GM18868 (cell line): ENCODE data around the gene CCNDBP1.
"Not testable (repeated sequence)": the region's sequence is repeated elsewhere in the genome, so short reads cannot be mapped to it uniquely, and the experiment has no call there.

Experiments used
- ATAC-seq: cut with Tn5 transposase; IDR thresholded peaks from one replicate; pipeline ENCODE4 v1.9.1; 2021; ENCODE audit warnings: mild to moderate bottlenecking, moderate library complexity; ENCODE audit not compliant: unreplicated experiment

The CCNDBP1 gene, protein sequence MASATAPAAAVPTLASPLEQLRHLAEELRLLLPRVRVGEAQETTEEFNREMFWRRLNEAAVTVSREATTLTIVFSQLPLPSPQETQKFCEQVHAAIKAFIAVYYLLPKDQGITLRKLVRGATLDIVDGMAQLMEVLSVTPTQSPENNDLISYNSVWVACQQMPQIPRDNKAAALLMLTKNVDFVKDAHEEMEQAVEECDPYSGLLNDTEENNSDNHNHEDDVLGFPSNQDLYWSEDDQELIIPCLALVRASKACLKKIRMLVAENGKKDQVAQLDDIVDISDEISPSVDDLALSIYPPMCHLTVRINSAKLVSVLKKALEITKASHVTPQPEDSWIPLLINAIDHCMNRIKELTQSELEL

DNA sequence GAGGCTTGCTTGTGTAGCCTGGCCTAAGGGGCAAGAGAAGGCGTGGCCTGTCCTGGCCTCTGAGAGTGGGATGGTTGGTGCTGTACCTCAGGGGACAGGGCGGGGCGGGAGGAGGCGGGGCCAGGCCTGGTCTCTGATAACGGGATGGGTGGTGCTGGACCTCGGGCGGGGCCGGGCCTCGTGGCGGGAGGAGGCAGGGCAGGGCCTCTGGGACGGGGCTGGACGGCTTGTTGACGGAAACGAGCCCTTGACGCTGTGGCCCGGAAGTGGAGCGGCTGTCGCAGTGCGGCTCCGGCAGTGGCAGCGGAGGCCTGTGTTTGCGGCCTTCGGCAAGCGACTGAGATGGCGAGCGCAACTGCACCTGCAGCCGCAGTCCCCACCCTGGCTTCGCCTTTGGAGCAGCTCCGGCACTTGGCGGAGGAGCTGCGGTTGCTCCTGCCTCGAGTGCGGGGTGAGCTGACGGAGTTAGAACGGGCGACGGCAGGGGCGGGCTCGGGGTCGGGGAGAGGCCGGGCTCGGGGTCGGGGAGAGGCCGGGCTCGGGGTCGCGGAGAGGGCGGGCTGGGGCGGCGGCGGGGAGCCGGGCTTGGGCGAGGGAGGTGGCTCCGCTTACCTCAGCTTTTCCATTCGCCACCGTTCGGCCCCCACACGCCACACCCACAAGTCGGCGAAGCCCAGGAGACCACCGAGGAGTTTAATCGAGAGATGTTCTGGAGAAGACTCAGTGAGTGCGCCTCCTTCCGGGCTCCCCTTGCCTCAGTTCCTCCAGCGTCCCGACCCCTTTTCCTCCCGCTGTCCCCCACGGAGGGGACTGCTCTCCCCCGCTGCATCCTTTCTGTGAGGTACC is at the start of gene CCNDBP1:
CCNDBP1 (plus strand) TSS at position 247 of the 846 bp plus-strand sequence; CDS start at position 343, 96 bp downstream.
- peak; percentile 96 for ATAC-seq

DNA sequence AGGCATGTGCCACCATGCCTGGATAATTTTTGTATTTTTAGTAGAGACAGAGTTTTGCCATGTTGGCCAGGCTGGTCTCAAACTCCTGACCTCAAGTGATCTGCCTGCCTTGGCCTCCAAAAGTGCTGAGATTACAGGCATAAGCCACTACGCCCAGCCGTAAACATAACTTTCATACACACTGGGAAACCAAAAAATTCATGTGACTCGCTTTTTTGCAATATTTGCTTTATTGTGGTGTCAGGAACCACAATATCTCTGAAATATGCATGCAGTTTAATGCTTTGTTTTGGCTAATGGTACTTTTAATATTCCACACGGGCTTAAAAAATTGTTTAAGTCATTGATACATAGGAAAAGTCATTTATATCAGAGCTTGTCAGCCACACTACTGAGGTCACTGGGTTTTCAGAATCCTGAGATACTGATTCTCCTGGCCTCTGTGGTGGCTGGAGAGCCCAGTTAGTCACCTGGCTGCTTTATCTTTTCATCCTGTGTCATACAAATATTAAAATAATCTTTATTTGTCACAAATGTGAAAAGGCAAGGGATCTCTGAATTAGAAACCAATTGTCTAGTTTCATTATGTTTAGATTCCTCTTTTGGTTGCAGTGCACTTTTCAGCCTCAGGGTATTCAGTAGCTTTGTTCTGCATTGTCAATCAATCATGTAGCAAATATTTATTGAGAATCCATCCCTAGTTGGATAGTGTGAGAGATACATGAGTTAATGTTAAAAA is 41.8 kb upstream of the CCNDBP1 start:
- no peak for ATAC-seq

DNA sequence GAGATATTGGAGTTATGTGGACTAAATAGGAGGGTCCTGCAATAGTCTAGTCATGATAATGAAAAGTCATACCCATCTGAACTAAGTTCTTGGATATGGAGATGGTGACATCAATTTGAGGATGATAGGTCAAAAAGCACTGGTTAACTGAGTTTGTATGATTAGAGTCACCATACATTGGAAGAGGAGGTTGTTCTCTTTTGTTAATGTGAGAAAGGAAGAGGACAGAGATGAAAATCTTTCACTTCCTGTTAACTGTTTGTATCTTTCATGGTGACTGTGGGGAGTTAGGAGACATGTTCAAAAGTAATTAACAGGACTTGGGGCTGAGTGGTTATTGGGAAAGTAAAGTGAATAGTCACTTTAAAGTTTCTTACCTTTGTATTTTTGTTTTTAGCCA is 40.7 kb upstream of the CCNDBP1 start:
- no peak for ATAC-seq

DNA sequence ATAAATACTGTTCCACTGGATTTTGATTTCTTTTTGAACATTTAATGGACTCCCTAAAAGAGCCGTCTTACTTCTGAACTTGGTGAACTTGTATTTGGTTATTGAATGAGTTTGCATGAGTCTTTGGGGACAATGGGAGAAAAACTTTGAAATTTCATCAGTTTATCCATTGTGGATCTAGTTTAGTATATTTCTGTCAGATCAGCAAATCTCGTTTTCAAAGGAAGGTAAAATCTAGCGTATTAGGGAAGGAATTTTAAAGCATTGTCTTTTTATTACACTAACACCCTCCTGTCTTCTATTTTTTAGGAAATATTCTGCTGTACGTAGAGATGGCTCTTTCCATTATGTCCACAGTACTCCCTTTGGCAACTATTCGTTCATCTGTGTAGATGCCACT is 39.0 kb upstream of the CCNDBP1 start:
- ATAC-seq: no peak

DNA sequence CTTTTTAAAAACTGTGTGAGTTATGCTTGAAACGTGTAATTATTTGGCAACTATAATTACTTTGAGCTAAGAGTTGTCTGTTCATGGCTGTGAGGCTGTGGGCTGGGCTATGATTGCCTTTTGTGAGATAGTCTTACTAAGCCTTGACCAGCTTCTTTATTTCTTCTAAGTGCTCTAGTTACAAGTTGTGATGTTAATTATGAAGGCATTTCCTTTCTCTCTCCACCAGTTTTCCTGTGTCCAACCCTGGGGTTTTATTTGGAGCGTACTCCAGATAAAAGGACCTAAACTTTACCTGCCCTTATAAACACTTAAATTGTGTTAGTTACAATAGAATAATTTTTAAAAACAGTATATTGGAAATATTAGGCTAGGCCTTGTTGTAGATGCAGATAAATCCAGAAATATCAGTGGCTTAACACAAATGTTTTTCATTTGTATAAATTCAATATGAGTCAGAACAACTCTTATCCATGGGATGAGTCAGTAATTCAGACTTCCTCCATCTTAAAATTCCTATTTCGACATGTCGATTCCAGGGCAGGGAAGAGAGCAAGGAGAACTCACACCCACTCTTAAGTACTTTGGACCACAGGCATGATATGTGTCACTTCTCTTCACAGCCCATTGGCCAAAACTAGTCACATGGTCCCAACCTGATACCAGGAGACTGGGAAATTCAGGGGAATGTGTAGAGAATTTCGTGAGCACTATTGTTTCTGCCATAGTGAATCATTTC is 34.8 kb upstream of the CCNDBP1 start:
- ATAC-seq: no peak

DNA sequence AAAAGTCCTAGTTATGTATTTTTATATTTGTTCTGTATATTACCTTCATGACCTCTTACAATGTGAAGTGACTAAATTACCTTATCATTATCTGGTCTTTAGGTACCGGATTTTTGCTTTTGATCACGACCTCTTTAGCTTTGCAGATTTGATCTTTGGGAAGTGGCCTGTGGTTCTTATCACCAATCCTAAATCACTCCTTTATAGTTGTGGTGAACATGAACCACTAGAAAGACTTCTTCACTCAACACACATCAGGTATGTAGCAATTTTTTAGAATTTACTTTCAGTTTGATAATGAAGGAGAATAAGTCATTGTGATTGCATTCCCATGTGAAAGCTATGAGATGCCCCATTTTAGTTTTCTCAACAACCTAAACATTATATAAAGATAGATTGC is 33.5 kb upstream of the CCNDBP1 start:
- ATAC-seq: no peak

DNA sequence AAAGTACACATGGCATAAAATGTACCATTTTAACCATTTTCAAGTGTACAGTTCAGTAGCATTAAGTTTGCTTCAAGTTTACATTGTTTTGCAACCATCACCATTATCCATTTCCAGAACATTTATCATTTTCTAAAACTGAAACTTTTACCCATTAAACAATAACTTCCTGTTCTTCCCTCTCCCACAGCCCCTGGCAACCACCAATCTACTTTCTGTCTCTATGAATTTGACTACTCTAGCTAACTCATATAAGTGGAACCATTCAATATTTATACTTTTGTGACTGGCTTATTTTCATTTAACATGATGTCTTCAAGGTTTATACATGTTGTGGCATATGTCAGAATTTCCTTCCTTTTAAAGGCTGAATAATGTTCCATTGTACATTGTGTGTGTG is 31.9 kb upstream of the CCNDBP1 start:
- ATAC-seq: no peak

DNA sequence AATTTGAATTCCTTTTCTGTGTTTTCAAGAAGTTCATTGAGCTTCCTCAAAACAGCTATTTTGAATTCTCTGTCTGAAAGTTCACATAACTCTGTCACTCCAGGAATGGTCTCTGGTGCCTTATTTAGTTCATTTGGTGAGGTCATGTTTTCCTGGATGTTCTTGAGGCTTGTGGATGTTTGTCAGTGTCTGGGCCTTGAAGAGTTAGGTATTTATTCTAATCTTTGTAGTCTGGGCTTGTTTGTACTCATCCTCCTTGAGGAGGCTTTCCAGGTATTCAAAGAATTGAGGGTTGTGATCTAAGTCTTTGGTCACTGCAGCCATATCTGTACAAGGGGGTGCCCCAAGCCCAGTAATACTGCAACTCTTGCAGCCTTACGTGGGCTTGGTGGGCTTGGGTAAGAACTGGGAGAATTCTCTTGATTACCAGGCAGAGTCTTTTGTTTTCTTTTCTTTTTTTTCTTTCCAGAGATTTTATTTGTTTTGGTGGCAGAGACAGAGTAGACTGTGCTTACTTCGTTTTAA is 19.3 kb upstream of the CCNDBP1 start:
- no peak for ATAC-seq

DNA sequence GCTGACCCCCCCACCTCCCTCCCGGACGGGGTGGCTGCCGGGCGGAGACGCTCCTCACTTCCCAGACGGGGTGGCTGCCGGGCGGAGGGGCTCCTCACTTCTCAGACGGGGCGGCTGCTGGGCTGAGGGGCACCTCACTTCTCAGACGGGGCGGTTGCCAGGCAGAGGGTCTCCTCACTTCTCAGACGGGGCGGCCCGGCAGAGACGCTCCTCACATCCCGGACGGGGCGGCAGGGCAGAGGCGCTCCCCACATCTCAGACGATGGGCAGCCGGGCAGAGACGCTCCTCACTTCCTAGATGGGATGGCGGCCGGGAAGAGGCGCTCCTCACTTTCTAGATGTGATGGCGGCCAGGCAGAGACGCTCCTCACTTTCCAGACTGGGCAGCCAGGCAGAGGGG is 17.9 kb upstream of the CCNDBP1 start:
- ATAC-seq: not testable (repeated sequence)

DNA sequence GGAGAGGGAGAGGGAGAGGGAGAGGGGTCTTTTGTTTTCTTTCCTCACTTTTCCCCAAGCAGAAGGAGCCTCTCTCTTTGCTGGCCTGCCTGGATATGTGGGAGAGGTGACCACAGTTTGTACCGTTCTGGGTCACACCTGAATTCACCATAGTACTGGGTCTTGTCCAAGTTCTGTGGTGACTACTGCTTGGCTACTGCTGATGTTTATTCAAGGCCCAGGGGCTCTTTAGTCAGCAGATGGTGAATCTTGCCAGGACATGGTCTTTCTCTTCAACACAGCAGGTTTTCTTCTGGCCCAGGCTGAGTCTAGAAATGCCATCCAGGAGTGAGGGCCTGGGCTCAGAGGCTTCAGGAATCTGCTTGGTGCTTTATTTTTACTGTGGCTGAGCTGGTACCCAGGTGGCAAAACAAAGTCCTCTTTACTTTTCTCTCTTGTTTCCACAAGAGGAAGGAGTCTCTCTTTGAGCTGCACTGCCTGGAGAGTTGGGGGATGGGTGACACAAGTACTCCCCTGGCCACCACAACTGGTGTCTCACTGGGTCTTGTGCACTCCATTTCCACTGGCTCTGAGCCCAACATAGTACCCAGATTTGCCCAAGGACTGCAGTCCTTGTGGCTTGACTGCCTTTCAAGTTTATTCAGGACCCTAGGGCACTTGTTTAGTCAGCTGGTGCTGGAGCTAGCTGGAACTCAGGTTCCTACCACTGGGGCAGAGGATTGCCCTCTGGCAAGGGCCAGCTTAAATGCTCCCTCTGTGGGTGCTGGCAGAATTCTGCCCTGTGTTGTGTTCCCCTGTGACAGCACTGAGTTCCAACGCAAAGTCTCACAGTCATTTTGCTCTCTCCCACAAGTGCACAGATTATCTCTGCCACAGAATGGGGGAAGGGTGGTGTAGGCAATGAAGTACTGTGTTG is 16.8 kb upstream of the CCNDBP1 start:
- ATAC-seq: no peak

DNA sequence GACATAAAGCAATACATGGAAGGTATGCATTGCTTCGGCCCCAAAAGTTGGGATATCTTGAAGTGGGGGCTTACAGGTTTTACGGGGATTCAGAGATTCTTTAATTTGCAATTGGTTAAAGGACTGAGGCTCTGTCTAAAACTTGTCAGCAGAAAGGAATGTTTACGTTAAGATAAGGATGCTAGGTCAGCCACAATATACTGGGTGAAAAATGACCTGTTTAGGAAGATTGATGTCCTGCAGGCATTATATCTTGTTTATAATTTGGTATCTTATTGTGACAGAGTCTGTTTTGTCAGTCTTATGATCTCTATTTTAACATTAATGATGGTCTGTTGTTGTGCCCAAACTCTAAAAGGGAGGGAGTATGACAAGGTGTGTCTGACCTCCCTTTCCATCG is 15.3 kb upstream of the CCNDBP1 start:
- ATAC-seq: no peak

DNA sequence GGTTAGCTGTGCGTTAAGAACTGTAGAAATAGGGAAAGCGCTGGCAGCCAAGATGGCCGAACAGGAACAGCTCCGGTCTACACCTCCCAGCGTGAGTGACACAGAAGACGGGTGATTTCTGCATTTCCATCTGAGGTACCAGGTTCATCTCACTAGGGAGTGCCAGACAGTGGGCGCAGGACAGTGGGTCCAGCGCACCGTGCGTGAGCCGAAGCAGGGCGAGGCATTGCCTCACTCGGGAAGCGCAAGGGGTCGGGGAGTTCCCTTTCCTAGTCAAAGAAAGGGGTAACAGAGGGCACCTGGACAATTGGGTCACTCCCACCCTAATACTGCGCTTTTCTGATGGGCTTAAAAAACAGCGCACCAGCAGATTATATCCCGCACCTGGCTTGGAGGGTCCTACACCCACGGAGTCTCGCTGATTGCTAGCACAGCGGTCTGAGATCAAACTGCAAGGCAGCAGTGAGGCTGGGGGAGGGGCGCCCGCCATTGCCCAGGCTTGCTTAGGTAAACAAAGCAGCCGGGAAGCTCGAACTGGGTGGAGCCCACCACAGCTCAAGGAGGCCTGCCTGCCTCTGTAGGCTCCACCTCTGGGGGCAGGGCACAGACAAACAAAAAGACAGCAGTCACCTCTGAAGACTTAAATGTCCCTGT is 9.4 kb upstream of the CCNDBP1 start:
- ATAC-seq: not testable (repeated sequence)

DNA sequence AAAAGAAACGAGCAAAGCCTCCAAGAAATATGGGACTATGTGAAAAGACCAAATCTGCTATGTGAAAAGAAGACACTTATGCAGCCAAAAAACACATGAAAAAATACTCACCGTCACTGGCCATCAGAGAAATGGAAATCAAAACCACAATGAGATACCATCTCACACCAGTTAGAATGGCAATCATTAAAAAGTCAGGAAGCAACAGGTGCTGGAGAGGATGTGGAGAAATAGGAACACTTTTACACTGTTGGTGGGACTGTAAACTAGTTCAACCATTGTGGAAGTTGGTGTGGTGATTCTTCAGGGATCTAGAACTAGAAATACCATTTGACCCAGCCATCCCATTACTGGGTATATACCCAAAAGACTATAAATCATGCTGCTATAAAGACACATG is 8.1 kb upstream of the CCNDBP1 start:
- ATAC-seq: not testable (repeated sequence)

DNA sequence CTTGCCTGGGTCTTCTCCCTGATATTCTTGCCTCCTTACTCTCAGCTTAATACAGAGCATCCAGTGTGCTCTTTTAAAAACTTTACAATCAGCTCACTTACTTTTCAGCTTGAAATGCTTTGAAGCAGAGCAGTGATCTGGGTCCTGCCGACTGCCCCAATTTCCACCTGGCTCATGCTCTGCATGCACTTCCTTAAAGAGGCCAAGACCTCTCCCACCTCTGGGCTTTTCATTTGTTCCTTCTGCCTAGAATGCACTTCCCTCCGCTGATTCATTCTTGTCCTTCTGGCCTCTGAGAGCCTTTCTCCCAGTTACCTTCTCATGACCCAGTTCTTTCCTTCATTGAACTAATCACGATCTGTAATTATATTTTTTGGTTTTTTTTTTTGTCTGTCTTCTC is 1.9 kb upstream of the CCNDBP1 start:
- no peak for ATAC-seq

DNA sequence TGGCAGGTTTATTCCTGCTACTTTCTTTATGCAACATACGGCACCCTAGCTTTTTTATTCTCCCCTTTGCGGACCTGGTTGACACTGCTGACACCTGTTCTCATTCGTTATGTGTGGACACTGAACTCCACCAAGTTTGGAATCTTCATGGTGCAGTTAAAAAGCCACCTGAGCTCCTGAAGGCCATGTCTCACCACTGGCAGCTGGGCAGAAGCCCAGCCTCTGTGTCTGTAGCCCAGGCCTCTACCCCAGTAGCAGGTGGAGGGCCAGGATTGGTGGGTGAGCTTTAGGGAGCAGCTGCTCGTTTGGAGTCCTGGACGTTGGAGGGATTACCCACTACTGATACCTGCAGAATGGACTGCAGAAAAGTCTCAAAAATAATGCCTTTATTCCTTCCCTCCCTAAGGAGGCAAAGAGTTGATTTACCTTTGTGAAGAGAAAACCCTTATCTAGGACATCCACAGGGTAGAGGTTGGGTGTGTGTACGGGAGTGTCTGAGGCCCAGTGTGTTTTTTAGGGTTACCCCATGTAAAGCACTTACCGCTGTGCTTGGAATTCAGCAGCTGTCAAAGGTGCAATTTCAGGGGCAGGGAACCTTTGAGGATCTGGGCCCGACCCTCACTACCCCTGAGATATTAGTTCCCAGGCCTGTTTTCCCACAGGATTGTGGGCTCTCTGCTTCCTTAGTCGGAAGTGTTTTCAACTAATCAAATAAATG is 637 bp upstream of the CCNDBP1 start:
- no peak for ATAC-seq

DNA sequence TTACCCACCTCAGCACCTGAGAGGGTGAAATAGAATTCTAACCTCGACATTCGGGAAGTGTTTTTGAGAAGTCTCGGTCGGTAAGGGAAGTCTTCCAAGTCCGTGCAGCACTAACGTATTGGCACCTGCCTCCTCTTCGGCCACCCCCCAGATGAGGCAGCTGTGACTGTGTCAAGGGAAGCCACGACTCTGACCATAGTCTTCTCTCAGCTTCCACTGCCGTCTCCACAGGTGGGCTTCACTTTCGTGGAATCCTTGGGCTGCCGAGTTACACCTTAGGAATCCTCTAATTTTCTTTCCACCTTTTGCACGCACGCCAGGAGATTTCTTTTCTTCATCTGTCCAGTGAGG is 775 bp downstream of the CCNDBP1 start:
- peak; percentile 17 for ATAC-seq

DNA sequence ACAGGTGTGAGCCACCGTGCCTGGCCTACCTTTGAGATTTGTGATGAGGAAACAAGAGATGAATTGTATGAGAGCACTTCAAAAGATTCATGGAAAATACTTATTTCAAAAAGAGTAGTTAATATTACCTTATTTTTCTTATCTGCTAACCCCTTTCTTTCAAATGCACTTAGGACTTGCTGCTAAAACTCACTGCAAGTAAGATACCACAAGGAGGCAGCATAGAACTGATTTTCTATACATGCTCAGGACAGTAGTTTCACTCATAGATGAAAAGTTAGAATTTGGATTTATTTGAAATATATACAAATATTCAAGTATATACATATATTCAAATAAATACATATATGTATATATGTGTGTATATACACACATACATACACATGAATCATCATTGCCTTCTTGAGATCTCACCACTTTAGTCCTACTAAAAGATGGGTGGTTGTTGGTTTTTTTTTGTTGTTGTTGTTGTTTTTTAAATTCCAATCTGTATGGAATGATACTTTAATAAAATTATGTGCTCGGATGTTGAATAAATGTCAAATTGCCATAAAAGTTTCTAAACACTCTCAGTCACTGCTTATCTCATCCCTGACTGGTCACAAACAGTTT is 2.4 kb downstream of the CCNDBP1 start:
- ATAC-seq: no peak

DNA sequence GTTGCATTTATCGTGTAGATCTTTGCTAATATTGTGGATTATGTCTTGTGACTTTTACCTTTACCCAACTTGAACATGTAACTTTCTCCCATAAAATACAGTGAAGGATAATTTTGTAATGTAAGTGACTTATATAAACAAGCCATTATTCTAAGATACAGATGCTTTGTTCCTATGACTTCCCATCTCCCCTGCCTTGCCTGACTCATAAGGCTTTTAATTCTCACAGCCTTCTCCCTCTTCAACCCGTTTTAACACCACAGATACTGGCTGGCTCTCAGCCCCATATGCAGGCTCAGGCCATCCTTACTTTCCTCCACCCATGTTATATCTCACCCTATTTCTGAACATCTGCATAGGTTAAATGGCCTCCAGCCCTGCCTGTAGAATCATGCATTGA is 4.1 kb downstream of the CCNDBP1 start:
- no peak for ATAC-seq
